Ascending aorta (tissue), 2 donors: ENCODE results near the gene MAEA. TPM values are rescaled to one million over a fixed set of nuclear protein-coding genes. Genes with fewer than 3 reads are reported as not detected.

Experiments used
- DNase-seq, 2 donors: peaks; one replicate each; pipeline ENCODE4 v3.0.0-alpha.2; 2019; ENCODE audit warnings: low spot score in 2 of 2
- H3K27ac ChIP-seq, 2 donors: fragments of 200-600 bp; sonication (generic); one replicate each; pipeline ENCODE4 v1.5.1; 2016 to 2017; ENCODE audit warnings: mild to moderate bottlenecking in 1 of 2
- H3K27me3 ChIP-seq: fragments of 200-600 bp; sonication (generic); one replicate; pipeline ENCODE4 v1.5.1; 2017
- H3K36me3 ChIP-seq, 2 donors: fragments of 200-600 bp; sonication (generic); one replicate each; pipeline ENCODE4 v1.5.1; 2016
- H3K4me1 ChIP-seq, 2 donors: fragments of 200-600 bp; sonication (generic); one replicate each; pipeline ENCODE4 v1.5.1; 2016 to 2017; ENCODE audit warnings: mild to moderate bottlenecking in 1 of 2
- H3K4me3 ChIP-seq, 2 donors: fragments of 200-600 bp; sonication (generic); one replicate each; pipeline ENCODE4 v1.5.1; 2016 to 2017; ENCODE audit warnings: mild to moderate bottlenecking in 1 of 2
- H3K9me3 ChIP-seq, 2 donors: fragments of 200-600 bp; sonication (generic); one replicate each; pipeline ENCODE4 v1.5.1; 2016
- intact Hi-C: fragments of 100-400 bp; cut with DNase I; formaldehyde crosslinking; loops from one replicate; pipeline ENCODE4 v1.15.1; 2023
- total RNA-seq: library from RNA; depleted of rRNA; stranded (reverse); fragments of >200 nt; gene quantifications from one replicate; pipeline ENCODE4 v1.1.0, GENCODE V29; 2016
- TF ChIP-seq, protein P1 (sequence below), 3 experiments: fragments of 200-600 bp in 2 of 3; fragments of 450-650 bp in 1 of 3; sonication (generic) in 2 of 3; IDR thresholded peaks; one replicate each; pipeline ENCODE4 v1.5.1; 2016 to 2019; ENCODE audit warnings: antibody characterized with exemption in 3 of 3, mild to moderate bottlenecking in 1 of 3, moderate library complexity in 1 of 3

MAEA gene
- total RNA-seq, 1 donor from 2014 or later: 56.3 TPM

DNA sequence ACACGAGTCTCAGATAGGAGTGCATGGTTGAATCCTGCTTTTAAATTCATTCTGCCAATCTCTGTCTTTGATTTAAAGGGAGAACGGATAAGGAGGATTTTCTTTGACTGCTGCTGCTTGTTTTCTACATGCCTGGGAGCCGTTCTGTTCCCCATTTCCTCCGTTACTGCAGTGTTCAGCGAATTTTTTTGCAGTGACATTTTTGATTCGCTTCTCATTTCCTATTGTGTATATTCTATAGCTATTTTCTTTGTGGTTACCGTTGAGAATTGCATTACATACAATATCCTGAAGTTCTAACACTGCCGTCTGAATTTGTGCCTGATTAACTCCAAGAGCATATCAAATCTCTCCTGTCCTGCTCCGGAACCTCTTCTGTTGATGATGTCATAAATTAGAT lies 14.8 kb upstream of the MAEA start:
- intact Hi-C loops: no loop called here
- Histone ChIP-seq H3K36me3 (no peaks in the 10 kb centered on the region), H3K27me3 (no peaks in the 10 kb centered on the region), H3K27ac (no peak overlapping the region), H3K4me1 (no peaks in the 10 kb centered on the region), H3K9me3 (no peaks in the 10 kb centered on the region), H3K4me3 (no peak overlapping the region)
- TF ChIP-seq, protein P1, sequence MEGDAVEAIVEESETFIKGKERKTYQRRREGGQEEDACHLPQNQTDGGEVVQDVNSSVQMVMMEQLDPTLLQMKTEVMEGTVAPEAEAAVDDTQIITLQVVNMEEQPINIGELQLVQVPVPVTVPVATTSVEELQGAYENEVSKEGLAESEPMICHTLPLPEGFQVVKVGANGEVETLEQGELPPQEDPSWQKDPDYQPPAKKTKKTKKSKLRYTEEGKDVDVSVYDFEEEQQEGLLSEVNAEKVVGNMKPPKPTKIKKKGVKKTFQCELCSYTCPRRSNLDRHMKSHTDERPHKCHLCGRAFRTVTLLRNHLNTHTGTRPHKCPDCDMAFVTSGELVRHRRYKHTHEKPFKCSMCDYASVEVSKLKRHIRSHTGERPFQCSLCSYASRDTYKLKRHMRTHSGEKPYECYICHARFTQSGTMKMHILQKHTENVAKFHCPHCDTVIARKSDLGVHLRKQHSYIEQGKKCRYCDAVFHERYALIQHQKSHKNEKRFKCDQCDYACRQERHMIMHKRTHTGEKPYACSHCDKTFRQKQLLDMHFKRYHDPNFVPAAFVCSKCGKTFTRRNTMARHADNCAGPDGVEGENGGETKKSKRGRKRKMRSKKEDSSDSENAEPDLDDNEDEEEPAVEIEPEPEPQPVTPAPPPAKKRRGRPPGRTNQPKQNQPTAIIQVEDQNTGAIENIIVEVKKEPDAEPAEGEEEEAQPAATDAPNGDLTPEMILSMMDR (IDR thresholded peaks at IDR 0.05): no peak
- DNase-seq: no peak

GRCh38 chr4:1276984-1277383 lies 12.7 kb upstream of the MAEA start:
- intact Hi-C loops: no loop called here
- no peaks in the 10 kb centered on the region for H3K27me3 ChIP-seq
- no peaks in the 10 kb centered on the region for H3K36me3 ChIP-seq
- no peaks in the 10 kb centered on the region for H3K4me1 ChIP-seq
- DNase-seq: no peak
- TF ChIP-seq, protein P1 (IDR thresholded peaks at IDR 0.05): no peak
- no peaks in the 10 kb centered on the region for H3K9me3 ChIP-seq
- H3K27ac ChIP-seq: no peak overlapping the region
- no peak overlapping the region for H3K4me3 ChIP-seq

- no peaks in the 10 kb centered on the region for H3K4me1 ChIP-seq
- no peak overlapping the region for H3K4me3 ChIP-seq
- H3K27ac ChIP-seq: no peak overlapping the region
- no peaks in the 10 kb centered on the region for H3K36me3 ChIP-seq
- H3K9me3 ChIP-seq: no peaks in the 10 kb centered on the region
- H3K27me3 ChIP-seq: no peaks in the 10 kb centered on the region
- no peak for DNase-seq
- intact Hi-C loops: no loop called here
- TF ChIP-seq, protein P1 (IDR thresholded peaks at IDR 0.05): no peak
Observed at GRCh38 chr4:1277667-1278665, 11.7 kb upstream of the MAEA start.

- Histone ChIP-seq H3K27ac (no peak overlapping the region), H3K36me3 (no peaks in the 10 kb centered on the region), H3K4me1 (no peaks in the 10 kb centered on the region), H3K27me3 (no peaks in the 10 kb centered on the region), H3K4me3 (no peak overlapping the region), H3K9me3 (no peaks in the 10 kb centered on the region)
- DNase-seq: no peak
- intact Hi-C loops: no loop called here
- TF ChIP-seq, protein P1 (IDR thresholded peaks at IDR 0.05): no peak
Observed at GRCh38 chr4:1279253-1279652, 10.4 kb upstream of the MAEA start.

GRCh38 chr4:1283711-1284110 lies 6.0 kb upstream of the MAEA start:
- TF ChIP-seq, protein P1 (IDR thresholded peaks at IDR 0.05): no peak
- Histone ChIP-seq H3K36me3 (no peaks in the 10 kb centered on the region), H3K27ac (no peak overlapping the region), H3K4me1 (no peaks in the 10 kb centered on the region), H3K9me3 (no peaks in the 10 kb centered on the region), H3K27me3 (no peaks in the 10 kb centered on the region), H3K4me3 (no peak overlapping the region)
- intact Hi-C loops: no loop called here
- DNase-seq: no peak
